PC-9 (cell line): ENCODE data around the gene CLDN20. TPM values are rescaled to one million over a fixed set of nuclear protein-coding genes. Genes with fewer than 3 reads are reported as not detected.

Source experiments
- BruUV-seq: library from RNA; stranded (reverse); fragments of 400-500 nt; replicated peaks from 2 replicates; lab custom pipeline; 2021; lab: Mats Ljungman, UMichigan
- CTCF ChIA-PET: fragments of 300-600 bp; sonication (Branson Sonifier 250); formaldehyde crosslinking; loops from one replicate; lab custom pipeline; 2022; ENCODE audit warnings: antibody characterized with exemption; lab: Charles Lee
- POLR2A ChIA-PET: fragments of 300-600 bp; sonication (Branson Sonifier 250); formaldehyde crosslinking; loops from one replicate; lab custom pipeline; 2022; ENCODE audit warnings: antibody characterized with exemption; ENCODE audit not compliant: unreplicated experiment; lab: Charles Lee
- DNase-seq, 2 experiments: peaks; one replicate each; pipeline versions ENCODE4 v3.0.0 to v3.0.0-alpha.2; 2015 to 2022; ENCODE audit warnings: mixed read lengths in 1 of 2
- H2AFZ ChIP-seq: fragments of 200-600 bp; sonication (generic); 2 replicates; pipeline ENCODE4 v1.8.1; 2017; ENCODE audit warnings: antibody characterized with exemption
- H3F3A ChIP-seq: fragments of 200-600 bp; sonication (generic); 2 replicates; pipeline ENCODE4 v1.8.1; 2017; ENCODE audit warnings: antibody characterized with exemption, mild to moderate bottlenecking, low read depth; ENCODE audit not compliant: insufficient read depth
- H3K27ac ChIP-seq: fragments of 200-600 bp; sonication (generic); 2 replicates; pipeline ENCODE4 v1.6.1; 2016; ENCODE audit warnings: mixed run types
- H3K27me3 ChIP-seq: fragments of 200-600 bp; sonication (generic); 2 replicates; pipeline ENCODE4 v1.6.1; 2016; ENCODE audit warnings: low read depth, mixed run types; ENCODE audit not compliant: insufficient read depth
- H3K36me3 ChIP-seq: fragments of 200-600 bp; sonication (generic); 2 replicates; pipeline ENCODE4 v1.6.1; 2016; ENCODE audit warnings: low read depth, mixed run types
- H3K4me1 ChIP-seq: fragments of 200-600 bp; sonication (generic); replicated peaks from 2 replicates; pipeline ENCODE4 v1.6.1; 2016; ENCODE audit warnings: mixed run types; ENCODE audit not compliant: insufficient read depth
- H3K4me2 ChIP-seq: fragments of 200-600 bp; sonication (generic); 2 replicates; pipeline ENCODE4 v1.6.1; 2017; ENCODE audit warnings: mixed run types
- H3K4me3 ChIP-seq: fragments of 200-600 bp; sonication (generic); 2 replicates; pipeline ENCODE4 v1.6.1; 2016; ENCODE audit warnings: mixed run types
- H3K79me2 ChIP-seq: fragments of 200-600 bp; sonication (generic); 2 replicates; pipeline ENCODE4 v1.6.1; 2017; ENCODE audit warnings: low read depth, mixed run types
- H3K9me2 ChIP-seq: fragments of 200-600 bp; sonication (generic); 2 replicates; pipeline ENCODE4 v1.8.1; 2017; ENCODE audit warnings: mild to moderate bottlenecking; ENCODE audit not compliant: insufficient read depth
- H3K9me3 ChIP-seq: fragments of 200-600 bp; sonication (generic); 2 replicates; pipeline ENCODE4 v1.8.1; 2016; ENCODE audit warnings: low read depth; ENCODE audit not compliant: insufficient read depth
- H4K20me1 ChIP-seq: fragments of 200-600 bp; sonication (generic); 2 replicates; pipeline ENCODE4 v1.8.1; 2017; ENCODE audit not compliant: insufficient read depth
- CTCF ChIP-seq: fragments of 200-600 bp; sonication (generic); conservative IDR thresholded peaks from 2 replicates; pipeline ENCODE4 v1.6.1; 2017; ENCODE audit warnings: mixed run types, antibody characterized with exemption, mild to moderate bottlenecking, moderate library complexity
- EZH2 ChIP-seq: fragments of 200-600 bp; sonication (generic); IDR thresholded peaks from 2 replicates; pipeline ENCODE4 v1.8.0; 2017; ENCODE audit warnings: antibody characterized with exemption, low read depth
- intact Hi-C: fragments of 100-400 bp; cut with micrococcal nuclease; formaldehyde crosslinking; loops from one replicate; pipeline ENCODE4 v1.10.0; 2022; ENCODE audit not compliant: unreplicated experiment
- total RNA-seq: library from RNA; stranded (reverse); gene quantifications from 2 replicates; pipeline ENCODE4 v1.2.3, GENCODE V29; 2021

CLDN20 gene
- total RNA-seq, 1 experiment from 2014 or later: not detected

- H3F3A ChIP-seq: peaks cover 48% of the 10 kb centered on the region
- no peak for TF ChIP-seq EZH2
- no peak for TF ChIP-seq CTCF
- no peaks in the 10 kb centered on the region for H3K9me2 ChIP-seq
- POLR2A ChIA-PET: interaction anchor here (0.7 kb wide), 1 partner anchor 25 kb away, joined by 4 read pairs; no protein-coding TSS in a partner anchor
- H3K27ac ChIP-seq: no peak overlapping the region
- no peak overlapping the region for H2AFZ ChIP-seq
- no peaks in the 10 kb centered on the region for H4K20me1 ChIP-seq
- no peaks in the 10 kb centered on the region for H3K27me3 ChIP-seq
- H3K4me3 ChIP-seq: no peak overlapping the region
- intact Hi-C loops: no loop called here
- peaks cover 14% of the 10 kb centered on the region for H3K36me3 ChIP-seq
- no peaks in the 10 kb centered on the region for H3K79me2 ChIP-seq
- CTCF ChIA-PET: interaction anchor here (0.5 to 0.6 kb wide), 2 partner anchors 31 to 87 kb away, joined by 3 read pairs; no protein-coding TSS in a partner anchor
- peaks cover 10% of the 10 kb centered on the region; the same call in 1 of the 2 replicates for H3K9me3 ChIP-seq
- H3K4me1 ChIP-seq: peaks cover 41% of the 10 kb centered on the region
- BruUV-seq: no TSS peak
- no peak for DNase-seq
- H3K4me2 ChIP-seq: no peak overlapping the region
Measured at GRCh38 chr6:155250701-155251381, 13.0 kb upstream of the CLDN20 start.

- H3K4me3 ChIP-seq: no peak overlapping the region
- TF ChIP-seq CTCF (no peak), EZH2 (no peak)
- no peak overlapping the region for H2AFZ ChIP-seq
- no peaks in the 10 kb centered on the region for H3K27me3 ChIP-seq
- no TSS peak for BruUV-seq
- ChIA-PET POLR2A (interaction anchor here (0.6 kb wide), 1 partner anchor 381 kb away, joined by 6 read pairs; no protein-coding TSS in a partner anchor), CTCF (no interaction called here)
- H3K79me2 ChIP-seq: no peaks in the 10 kb centered on the region
- no peaks in the 10 kb centered on the region for H3K9me3 ChIP-seq
- H3K4me1 ChIP-seq: peaks cover 32% of the 10 kb centered on the region
- no peak for DNase-seq
- no peak overlapping the region for H3K27ac ChIP-seq
- no peaks in the 10 kb centered on the region for H4K20me1 ChIP-seq
- intact Hi-C loops: no loop called here
- H3F3A ChIP-seq: peaks cover 36% of the 10 kb centered on the region
- H3K4me2 ChIP-seq: no peak overlapping the region
- peaks cover 11% of the 10 kb centered on the region for H3K36me3 ChIP-seq
- H3K9me2 ChIP-seq: no peaks in the 10 kb centered on the region
Measured at GRCh38 chr6:155252581-155252980, 11.2 kb upstream of the CLDN20 start.

- peaks cover 11% of the 10 kb centered on the region for H3K36me3 ChIP-seq
- POLR2A ChIA-PET: interaction anchor here (0.6 kb wide), 1 partner anchor 32 kb away, joined by 3 read pairs; no protein-coding TSS in a partner anchor
Measured at GRCh38 chr6:155253337-155253736, 10.5 kb upstream of the CLDN20 start.

More at GRCh38 chr6:155253337-155253736, 10.5 kb upstream of the CLDN20 start:
- no peaks in the 10 kb centered on the region for H3K9me3 ChIP-seq
- H4K20me1 ChIP-seq: no peaks in the 10 kb centered on the region
- H3K4me3 ChIP-seq: no peak overlapping the region
- peaks cover 29% of the 10 kb centered on the region for H3F3A ChIP-seq
- no peaks in the 10 kb centered on the region for H3K79me2 ChIP-seq
- intact Hi-C loops: no loop called here
- peak; percentile 9 to 60 for DNase-seq
- no peaks in the 10 kb centered on the region for H3K27me3 ChIP-seq
- no TSS peak for BruUV-seq
- no peak for TF ChIP-seq EZH2
- TF ChIP-seq CTCF: no peak
- H3K4me2 ChIP-seq: peak overlapping the region; percentile 22
- H3K4me1 ChIP-seq: peaks cover 24% of the 10 kb centered on the region
- peak overlapping the region; percentile 63 for H3K27ac ChIP-seq
- CTCF ChIA-PET: no interaction called here
- no peak overlapping the region for H2AFZ ChIP-seq
- H3K9me2 ChIP-seq: no peaks in the 10 kb centered on the region
